ENCODE measurements around the gene SLC22A23.

Gene SLC22A23

GRCh38 chr6:3468585-3468984 lies 11.7 kb upstream of the SLC22A23 start:
- no peak for DNase-seq

- DNase-seq: no peak
These were observed 11.1 kb upstream of the SLC22A23 start for GRCh38 chr6:3467996-3468395.

- no peak for DNase-seq
These were observed 9.8 kb upstream of the SLC22A23 start for GRCh38 chr6:3466488-3467219.

- no peak for DNase-seq
These were observed 3.4 kb upstream of the SLC22A23 start for GRCh38 chr6:3460253-3460652.

GRCh38 chr6:3458706-3459421 lies 2.0 kb upstream of the SLC22A23 start:
- DNase-seq: no peak

GRCh38 chr6:3457710-3458602 lies 1.1 kb upstream of the SLC22A23 start:
- DNase-seq: peak; percentile 29 to 46

GRCh38 chr6:3456395-3456897 lies 404 bp downstream of the SLC22A23 start:
- DNase-seq: no peak

GRCh38 chr6:3455569-3456394 lies 1.1 kb downstream of the SLC22A23 start:
- no peak for DNase-seq

GRCh38 chr6:3455147-3455568 lies 1.7 kb downstream of the SLC22A23 start:
- DNase-seq: no peak

GRCh38 chr6:3454273-3455010 lies 2.4 kb downstream of the SLC22A23 start:
- DNase-seq: no peak

GRCh38 chr6:3453413-3454272 lies 3.2 kb downstream of the SLC22A23 start:
- DNase-seq: no peak

- DNase-seq: no peak
These were observed 5.4 kb downstream of the SLC22A23 start for GRCh38 chr6:3451498-3451897.

GRCh38 chr6:3450888-3451287 lies 6.0 kb downstream of the SLC22A23 start:
- DNase-seq: no peak

GRCh38 chr6:3449750-3450305 lies 7.0 kb downstream of the SLC22A23 start:
- DNase-seq: no peak

- DNase-seq: no peak
These were observed 7.5 kb downstream of the SLC22A23 start for GRCh38 chr6:3449321-3449720.

- no peak for DNase-seq
These were observed 9.8 kb downstream of the SLC22A23 start for GRCh38 chr6:3447005-3447404.

GRCh38 chr6:3446184-3446583 lies 10.7 kb downstream of the SLC22A23 start:
- no peak for DNase-seq

- DNase-seq: no peak
These were observed 12.4 kb downstream of the SLC22A23 start for GRCh38 chr6:3444276-3445088.

- no peak for DNase-seq
These were observed 13.7 kb downstream of the SLC22A23 start for GRCh38 chr6:3443221-3443515.

Data from NCI-H1930 (cell line).